Testis (tissue), 2 donors: ENCODE data around the gene COL17A1.

ENCODE experiments used
- POLR2A ChIP-seq: fragments of 450-650 bp; IDR thresholded peaks from one replicate; pipeline ENCODE4 v1.6.1; 2017; ENCODE audit warnings: antibody characterized with exemption, mild to moderate bottlenecking, moderate library complexity
- TF ChIP-seq, protein P1 (sequence below), 3 experiments: fragments of 450-650 bp in 2 of 3; fragments of 200-600 bp in 1 of 3; sonication (generic) in 1 of 3; IDR thresholded peaks; one replicate each; pipeline ENCODE4 v1.5.1; 2016 to 2019; ENCODE audit warnings: antibody characterized with exemption in 3 of 3, mild to moderate bottlenecking in 2 of 3, moderate library complexity in 1 of 3

DNA sequence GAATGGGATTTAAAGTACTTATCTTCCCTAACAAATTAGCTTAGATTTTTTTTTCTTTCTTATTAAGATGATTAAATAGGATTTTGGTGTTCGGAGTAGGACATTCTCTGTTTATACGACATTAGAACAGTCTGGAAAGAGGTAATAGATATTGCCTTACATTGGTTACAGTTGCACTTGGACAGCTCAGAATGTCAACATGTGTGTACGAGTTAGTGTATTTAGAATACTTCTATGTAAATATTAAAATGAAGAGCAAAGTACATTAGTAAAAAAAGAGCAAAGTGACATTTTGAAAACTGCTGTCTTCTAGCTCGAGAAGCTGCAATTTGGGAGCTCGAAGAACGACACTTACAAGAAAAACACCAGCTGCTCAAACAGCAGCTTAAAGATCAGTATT lies 67.2 kb downstream of the COL17A1 start:
- TF ChIP-seq, protein P1, sequence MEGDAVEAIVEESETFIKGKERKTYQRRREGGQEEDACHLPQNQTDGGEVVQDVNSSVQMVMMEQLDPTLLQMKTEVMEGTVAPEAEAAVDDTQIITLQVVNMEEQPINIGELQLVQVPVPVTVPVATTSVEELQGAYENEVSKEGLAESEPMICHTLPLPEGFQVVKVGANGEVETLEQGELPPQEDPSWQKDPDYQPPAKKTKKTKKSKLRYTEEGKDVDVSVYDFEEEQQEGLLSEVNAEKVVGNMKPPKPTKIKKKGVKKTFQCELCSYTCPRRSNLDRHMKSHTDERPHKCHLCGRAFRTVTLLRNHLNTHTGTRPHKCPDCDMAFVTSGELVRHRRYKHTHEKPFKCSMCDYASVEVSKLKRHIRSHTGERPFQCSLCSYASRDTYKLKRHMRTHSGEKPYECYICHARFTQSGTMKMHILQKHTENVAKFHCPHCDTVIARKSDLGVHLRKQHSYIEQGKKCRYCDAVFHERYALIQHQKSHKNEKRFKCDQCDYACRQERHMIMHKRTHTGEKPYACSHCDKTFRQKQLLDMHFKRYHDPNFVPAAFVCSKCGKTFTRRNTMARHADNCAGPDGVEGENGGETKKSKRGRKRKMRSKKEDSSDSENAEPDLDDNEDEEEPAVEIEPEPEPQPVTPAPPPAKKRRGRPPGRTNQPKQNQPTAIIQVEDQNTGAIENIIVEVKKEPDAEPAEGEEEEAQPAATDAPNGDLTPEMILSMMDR (IDR thresholded peaks at IDR 0.05) = no peak
- no peak for TF ChIP-seq POLR2A
